Stimulated activated effector memory CD8-positive, alpha-beta T cell treated with anti-CD3 and anti-CD28 coated beads, Interleukin-12 subunit alpha, Interleukin-12 subunit beta, amount 100 ng/mL, for 72 hours (primary cell): ENCODE measurements around the gene UNC93A.
"Not testable (repeated sequence)": the region's sequence is repeated elsewhere in the genome, so short reads cannot be mapped to it uniquely, and the experiment has no call there.

ENCODE experiments used
- ATAC-seq: fragments of 150-1000 bp; cut with Tn5 transposase; 2 replicates; pipeline ENCODE4 v1.10.0; 2021
- DNase-seq, 2 donors: peaks; one replicate each; pipeline ENCODE4 v3.0.0; 2021 to 2022; ENCODE audit warnings: low spot score in 2 of 2
- H3K27ac Mint-ChIP-seq: one replicate; pipeline ENCODE4 v1.8.0; 2022; ENCODE audit warnings: mild to moderate bottlenecking, mixed read lengths
- H3K36me3 Mint-ChIP-seq: one replicate; pipeline ENCODE4 v1.8.0; 2022; ENCODE audit warnings: mild to moderate bottlenecking, mixed read lengths
- H3K4me1 Mint-ChIP-seq: one replicate; pipeline ENCODE4 v1.8.0; 2022; ENCODE audit warnings: mixed read lengths
- H3K4me3 Mint-ChIP-seq: one replicate; pipeline ENCODE4 v1.8.0; 2022; ENCODE audit warnings: mild to moderate bottlenecking, mixed read lengths
- H3K9me3 Mint-ChIP-seq: one replicate; pipeline ENCODE4 v1.8.0; 2022; ENCODE audit warnings: mixed read lengths

The UNC93A gene

GRCh38 chr6:167290786-167291622, at the start of gene UNC93A:
Gene UNC93A, plus strand, starts transcription at chr6:167291315. Its CDS starts 175 bp downstream, at chr6:167291490.
- no peak within 1 kb of the TSS for H3K27ac Mint-ChIP-seq
- H3K4me3 Mint-ChIP-seq = no peak within 1 kb of the TSS
- DNase-seq = no peak
- H3K36me3 Mint-ChIP-seq = no peaks in the 10 kb centered on the region
- no peaks in the 10 kb centered on the region for H3K9me3 Mint-ChIP-seq
- ATAC-seq = no peak
- H3K4me1 Mint-ChIP-seq = no peaks in the 10 kb centered on the region

- not testable (repeated sequence) for DNase-seq
Observed at GRCh38 chr6:167241321-167242134, 49.6 kb upstream of the UNC93A start.

GRCh38 chr6:167242135-167242506, 49.0 kb upstream of the UNC93A start:
- H3K4me3 Mint-ChIP-seq, H3K4me1 Mint-ChIP-seq, H3K9me3 Mint-ChIP-seq, ATAC-seq, H3K27ac Mint-ChIP-seq, DNase-seq, H3K36me3 Mint-ChIP-seq: not testable (repeated sequence)

More at GRCh38 chr6:167241321-167242134, 49.6 kb upstream of the UNC93A start:
- H3K4me1 Mint-ChIP-seq, H3K4me3 Mint-ChIP-seq, ATAC-seq, H3K27ac Mint-ChIP-seq, H3K36me3 Mint-ChIP-seq, H3K9me3 Mint-ChIP-seq: not testable (repeated sequence)

- not testable (repeated sequence) for H3K36me3 Mint-ChIP-seq, H3K9me3 Mint-ChIP-seq, H3K4me3 Mint-ChIP-seq, ATAC-seq, H3K4me1 Mint-ChIP-seq, DNase-seq, H3K27ac Mint-ChIP-seq
Observed at GRCh38 chr6:167242511-167243051, 48.5 kb upstream of the UNC93A start.

GRCh38 chr6:167244064-167244960, 46.8 kb upstream of the UNC93A start:
- Mint-ChIP-seq H3K4me1 (no peaks in the 10 kb centered on the region), H3K9me3 (no peaks in the 10 kb centered on the region), H3K4me3 (no peak overlapping the region), H3K36me3 (no peaks in the 10 kb centered on the region), H3K27ac (no peak overlapping the region)
- no peak for ATAC-seq
- no peak for DNase-seq

- ATAC-seq = no peak
Observed at GRCh38 chr6:167244991-167245390, 46.1 kb upstream of the UNC93A start.

GRCh38 chr6:167245591-167245990, 45.5 kb upstream of the UNC93A start:
- no peak for DNase-seq
- H3K36me3 Mint-ChIP-seq = no peaks in the 10 kb centered on the region
- H3K4me3 Mint-ChIP-seq = no peak overlapping the region
- ATAC-seq = no peak
- no peak overlapping the region for H3K27ac Mint-ChIP-seq
- no peaks in the 10 kb centered on the region for H3K4me1 Mint-ChIP-seq
- no peaks in the 10 kb centered on the region for H3K9me3 Mint-ChIP-seq

More at GRCh38 chr6:167244991-167245390, 46.1 kb upstream of the UNC93A start:
- DNase-seq = no peak
- Mint-ChIP-seq H3K9me3 (no peaks in the 10 kb centered on the region), H3K4me3 (no peak overlapping the region), H3K4me1 (no peaks in the 10 kb centered on the region), H3K27ac (no peak overlapping the region), H3K36me3 (no peaks in the 10 kb centered on the region)

GRCh38 chr6:167247814-167248595, 43.1 kb upstream of the UNC93A start:
- Mint-ChIP-seq H3K27ac (no peak overlapping the region), H3K4me1 (no peaks in the 10 kb centered on the region), H3K9me3 (no peaks in the 10 kb centered on the region), H3K36me3 (no peaks in the 10 kb centered on the region), H3K4me3 (no peak overlapping the region)
- ATAC-seq (no peak), DNase-seq (no peak)

- H3K27ac Mint-ChIP-seq, H3K36me3 Mint-ChIP-seq, ATAC-seq, DNase-seq, H3K4me3 Mint-ChIP-seq, H3K9me3 Mint-ChIP-seq, H3K4me1 Mint-ChIP-seq: not testable (repeated sequence)
Observed at GRCh38 chr6:167248878-167249455, 42.1 kb upstream of the UNC93A start.

- no peak overlapping the region for H3K4me3 Mint-ChIP-seq
- H3K4me1 Mint-ChIP-seq = no peaks in the 10 kb centered on the region
- H3K9me3 Mint-ChIP-seq = no peaks in the 10 kb centered on the region
- no peak for ATAC-seq
- no peaks in the 10 kb centered on the region for H3K36me3 Mint-ChIP-seq
- no peak overlapping the region for H3K27ac Mint-ChIP-seq
- no peak for DNase-seq
Observed at GRCh38 chr6:167252271-167252670, 38.8 kb upstream of the UNC93A start.

GRCh38 chr6:167255918-167256553, 35.1 kb upstream of the UNC93A start:
- Mint-ChIP-seq H3K36me3 (no peaks in the 10 kb centered on the region), H3K4me3 (no peak overlapping the region), H3K9me3 (no peaks in the 10 kb centered on the region), H3K4me1 (no peaks in the 10 kb centered on the region), H3K27ac (no peak overlapping the region)
- no peak for DNase-seq
- no peak for ATAC-seq

GRCh38 chr6:167258646-167259045, 32.5 kb upstream of the UNC93A start:
- ATAC-seq (no peak), DNase-seq (no peak)
- H3K36me3 Mint-ChIP-seq = no peaks in the 10 kb centered on the region
- no peaks in the 10 kb centered on the region for H3K4me1 Mint-ChIP-seq
- no peak overlapping the region for H3K27ac Mint-ChIP-seq
- no peak overlapping the region for H3K4me3 Mint-ChIP-seq
- no peaks in the 10 kb centered on the region for H3K9me3 Mint-ChIP-seq

GRCh38 chr6:167266057-167266829, 24.9 kb upstream of the UNC93A start:
- DNase-seq, H3K9me3 Mint-ChIP-seq, H3K4me3 Mint-ChIP-seq, H3K36me3 Mint-ChIP-seq, H3K4me1 Mint-ChIP-seq, ATAC-seq, H3K27ac Mint-ChIP-seq: not testable (repeated sequence)
